Pulmonary artery endothelial cell (primary cell): Measurements from ENCODE around the gene ABCC9. TPM values are rescaled to one million over a fixed set of nuclear protein-coding genes. Genes with fewer than 3 reads are reported as not detected.

ENCODE experiments used
- DNase-seq: peaks from one replicate; pipeline ENCODE4 v3.0.0-alpha.2; 2011; ENCODE audit warnings: low read depth, low spot score
- total RNA-seq: library from RNA; depleted of rRNA; stranded (reverse); fragments of >200 nt; gene quantifications from 2 replicates; pipeline ENCODE4 v1.2.3, GENCODE V29; 2014

The ABCC9 gene
- total RNA-seq, 1 donor from 2014 or later: not detected

- DNase-seq: no peak
Observed at GRCh38 chr12:21776175-21776574, 165.1 kb downstream of the ABCC9 start.

DNA sequence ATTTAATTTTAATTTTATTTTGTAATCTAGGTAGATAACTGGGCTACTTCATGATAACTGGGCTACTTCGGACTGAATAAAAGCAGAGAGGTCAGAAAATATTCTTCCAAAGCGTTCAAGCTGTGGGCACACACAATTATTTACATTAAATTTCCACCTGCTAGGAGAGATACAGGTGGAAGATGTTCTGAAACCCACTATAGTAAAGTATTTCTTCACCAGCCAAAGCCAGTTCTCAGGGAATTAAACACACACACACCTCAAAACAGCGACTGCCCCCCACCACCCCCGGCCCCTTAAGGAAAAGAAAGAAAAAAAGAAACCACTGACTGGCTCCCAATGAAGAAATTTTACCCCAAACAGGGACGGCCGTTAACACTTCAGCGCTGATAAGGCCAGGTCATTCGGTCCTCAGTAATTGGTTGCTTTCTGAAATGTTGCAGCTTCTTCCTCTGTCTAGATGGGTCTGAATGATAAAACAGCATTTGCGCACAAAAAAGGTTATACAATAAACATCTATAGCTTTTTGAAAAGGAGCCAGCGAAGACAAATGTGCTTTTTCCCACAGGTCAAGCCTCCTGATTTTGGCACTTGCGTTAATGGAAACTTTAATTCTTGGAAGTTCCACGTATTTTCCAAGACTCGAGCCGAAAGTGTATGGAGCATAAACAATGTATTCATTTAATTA lies 165.9 kb downstream of the ABCC9 start:
- no peak for DNase-seq

GRCh38 chr12:21774358-21775132 lies 166.7 kb downstream of the ABCC9 start, which contains the start of gene KCNJ8:
KCNJ8 (minus strand) TSS chr12:21774706; CDS start chr12:21773616, 1,090 bp downstream.
- no peak for DNase-seq

DNA sequence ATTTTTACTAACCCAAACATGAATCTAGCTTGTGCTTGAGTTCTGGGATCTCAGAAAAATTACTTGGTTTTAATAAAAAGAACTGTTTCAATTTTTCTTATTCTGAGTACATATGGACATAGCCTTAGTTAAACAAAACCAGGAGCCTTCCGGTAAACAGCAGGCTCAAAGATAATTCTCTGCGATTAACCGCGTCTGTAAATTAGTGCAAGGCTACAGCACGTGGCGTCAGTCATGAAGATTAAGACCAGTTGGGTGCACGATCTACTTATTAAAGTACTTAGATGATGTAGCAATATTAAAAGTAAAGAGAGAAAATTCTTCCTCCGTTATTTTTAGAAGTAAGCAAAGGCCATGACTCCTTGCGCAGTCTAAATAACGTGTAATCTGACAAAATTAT lies 167.4 kb downstream of the ABCC9 start:
- DNase-seq: no peak

- DNase-seq: no peak
Observed at GRCh38 chr12:21773263-21773741, 167.9 kb downstream of the ABCC9 start.

DNA sequence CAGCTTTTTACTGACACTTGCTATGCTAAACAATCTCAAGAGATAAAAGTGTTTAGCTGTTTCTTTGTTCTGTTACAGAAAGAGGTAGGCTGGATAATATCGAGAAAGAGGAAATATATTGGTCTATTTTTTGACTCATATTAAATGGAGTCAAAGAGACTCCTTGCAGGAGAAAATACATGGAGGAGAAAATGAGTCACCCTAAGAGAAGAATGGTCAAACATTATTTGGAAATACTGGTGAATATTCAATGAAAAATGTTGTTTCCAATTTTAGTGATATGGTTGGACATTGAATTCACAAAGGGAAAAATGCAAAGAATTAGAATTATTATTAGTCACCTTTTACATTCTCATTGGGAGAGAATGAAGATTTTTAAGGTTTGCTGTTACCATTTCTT lies 169.9 kb downstream of the ABCC9 start:
- no peak for DNase-seq

DNA sequence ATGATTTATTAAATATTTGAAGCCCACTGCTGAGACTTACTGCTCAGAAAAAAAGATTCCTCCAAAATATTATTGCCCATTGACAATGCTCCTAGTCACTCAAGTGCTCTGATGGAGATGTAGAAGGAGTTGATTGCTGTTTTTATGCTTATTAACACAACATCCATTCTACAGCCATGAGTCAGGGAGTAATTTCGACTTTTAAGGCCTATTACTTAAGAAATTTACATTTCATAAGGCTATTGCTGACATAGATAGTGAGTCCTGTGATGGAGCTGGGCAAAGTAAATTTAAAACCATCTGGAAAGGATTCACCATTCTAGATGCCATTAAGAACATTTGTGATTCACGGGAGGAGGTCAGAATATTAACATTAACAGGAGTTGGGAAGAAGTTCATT lies 171.9 kb downstream of the ABCC9 start:
- no peak for DNase-seq

DNA sequence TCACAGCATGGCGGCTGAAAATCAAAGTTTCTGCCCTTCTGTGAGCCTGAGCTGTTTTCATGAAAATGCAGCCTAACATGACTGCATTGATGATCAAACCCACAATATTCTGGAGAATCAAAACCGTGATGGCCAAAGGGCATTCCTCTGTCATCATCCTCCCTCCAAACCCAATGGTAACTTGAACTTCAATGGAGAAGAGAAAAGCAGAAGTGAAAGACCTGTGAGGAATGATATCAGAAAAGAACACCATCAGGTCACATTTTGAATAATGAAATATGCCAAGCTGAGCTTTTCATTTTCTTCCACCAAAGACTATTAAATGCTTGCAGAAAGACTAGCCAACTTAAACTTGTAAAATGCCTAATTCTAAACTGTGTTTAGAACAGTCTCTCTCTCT lies 174.8 kb downstream of the ABCC9 start:
- no peak for DNase-seq

GRCh38 chr12:21764950-21765349 lies 176.3 kb downstream of the ABCC9 start:
- no peak for DNase-seq

GRCh38 chr12:21764065-21764464 lies 177.2 kb downstream of the ABCC9 start:
- DNase-seq: no peak

DNA sequence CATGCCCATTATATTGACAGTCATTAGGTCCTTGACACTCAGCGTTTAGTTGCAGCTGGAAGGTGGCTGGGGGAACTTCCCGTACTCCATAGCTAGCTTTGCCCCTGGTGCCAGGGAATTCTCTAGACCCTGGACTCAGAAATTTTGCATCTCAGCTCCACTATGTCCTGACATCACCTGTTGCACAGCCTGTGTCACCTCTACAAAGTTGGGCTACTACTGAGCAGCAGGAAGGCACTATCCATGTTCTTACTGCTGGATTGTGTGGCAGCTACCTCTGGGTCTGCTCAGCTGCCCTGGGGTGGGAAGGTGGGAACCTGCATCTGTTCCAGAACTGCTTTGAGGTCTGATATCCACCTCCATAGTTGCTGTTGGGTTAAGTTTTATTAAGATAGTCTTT lies 177.7 kb downstream of the ABCC9 start:
- DNase-seq: no peak

- no peak for DNase-seq
Observed at GRCh38 chr12:21759737-21760136, 181.5 kb downstream of the ABCC9 start.

- no peak for DNase-seq
Observed at GRCh38 chr12:21757735-21758134, 183.5 kb downstream of the ABCC9 start.

GRCh38 chr12:21756699-21757098 lies 184.5 kb downstream of the ABCC9 start:
- no peak for DNase-seq

DNA sequence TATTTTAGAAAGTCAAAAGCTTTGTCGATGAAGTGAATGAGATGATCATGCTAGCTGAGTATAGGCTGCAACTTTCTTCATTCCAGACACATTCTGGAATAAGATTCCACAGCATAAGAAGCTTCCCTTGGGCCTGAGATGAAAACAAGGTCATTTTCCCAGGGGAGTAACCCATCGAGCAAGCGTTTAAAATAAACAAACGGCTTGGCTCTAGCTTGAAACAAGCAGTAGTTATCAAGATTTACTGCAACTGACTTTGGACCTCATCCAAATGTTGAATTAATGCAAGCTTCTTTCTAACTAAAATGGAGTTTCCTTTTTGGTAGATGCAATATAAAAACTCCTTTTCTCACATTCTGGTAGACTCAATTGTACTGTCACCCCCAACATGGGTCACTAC lies 189.7 kb downstream of the ABCC9 start:
- no peak for DNase-seq

Other genes starting within 250 kb of the ABCC9 start
- gene KCNJ8, start 166.7 kb downstream of the ABCC9 start, total RNA-seq: not detected in 2 replicates
- gene CMAS, start 104.8 kb upstream of the ABCC9 start, total RNA-seq: 29.3 and 32.8 TPM in 2 replicates